K562 (cell line): ENCODE results near the gene CAMKV. TPM values are rescaled to one million over a fixed set of nuclear protein-coding genes. Genes with fewer than 3 reads are reported as not detected.

Source experiments
- AFF1 ChIP-seq, 2 experiments: fragments of 450-650 bp; IDR thresholded peaks; 2 replicates each; pipeline ENCODE4 v1.6.1; 2018; ENCODE audit warnings: mild to moderate bottlenecking in 2 of 2, low read depth in 1 of 2; ENCODE audit not compliant: partially characterized antibody in 2 of 2
- EHMT2 ChIP-seq: fragments of 450-650 bp; IDR thresholded peaks from 2 replicates; pipeline ENCODE4 v1.6.1; 2018; ENCODE audit warnings: antibody characterized with exemption
- ETS2 ChIP-seq: IDR thresholded peaks from 2 replicates; pipeline ENCODE4 v1.6.1; 2016; ENCODE audit warnings: borderline replicate concordance, missing genetic modification characterization, mild to moderate bottlenecking, moderate library complexity, missing compliant biosample characterization; ENCODE audit not compliant: poor library complexity, severe bottlenecking
- HCFC1 ChIP-seq: IDR thresholded peaks from 2 replicates; pipeline ENCODE4 v1.6.1; 2012; ENCODE audit warnings: low read depth, low read length, improper control_type of control experiment
- IRF9 ChIP-seq: fragments of 450-650 bp; IDR thresholded peaks from 2 replicates; pipeline ENCODE4 v1.6.1; 2016; ENCODE audit warnings: missing biosample characterization, missing genetic modification characterization
- KDM5B ChIP-seq: fragments of 200-600 bp; sonication (generic); IDR thresholded peaks from 2 replicates; pipeline ENCODE4 v1.6.1; 2012; ENCODE audit warnings: low read depth, mild to moderate bottlenecking, moderate library complexity, low read length, control low read depth, inconsistent platforms; ENCODE audit not compliant: insufficient replicate concordance
- KHSRP ChIP-seq: fragments of 450-650 bp; IDR thresholded peaks from 2 replicates; pipeline ENCODE4 v1.6.1; 2017
- MAZ ChIP-seq, 2 experiments: fragments of 450-650 bp in 1 of 2; sonication (generic) in 1 of 2; formaldehyde crosslinking; IDR thresholded peaks in 1 of 2; conservative IDR thresholded peaks in 1 of 2; 2 replicates each; pipeline versions ENCODE4 v1.4.0 to v1.5.0; 2020; ENCODE audit warnings: mild to moderate bottlenecking in 1 of 2, missing genetic modification reagents in 1 of 2
- MIER1 ChIP-seq: fragments of 450-650 bp; IDR thresholded peaks from 2 replicates; pipeline ENCODE4 v1.6.1; 2016; ENCODE audit warnings: antibody characterized with exemption, mild to moderate bottlenecking, low read depth
- NCOA1 ChIP-seq: fragments of 450-650 bp; IDR thresholded peaks from 2 replicates; pipeline ENCODE4 v1.6.1; 2016; ENCODE audit warnings: low read depth
- NFE2 ChIP-seq: IDR thresholded peaks from 2 replicates; pipeline ENCODE4 v1.6.1; 2014; ENCODE audit warnings: antibody characterized with exemption, low read depth
- PRMT5 ChIP-seq: sonication (generic); formaldehyde crosslinking; IDR thresholded peaks from 2 replicates; pipeline ENCODE4 v1.5.0; 2020; ENCODE audit warnings: missing genetic modification reagents
- REST ChIP-seq, 2 experiments: fragments of 450-650 bp; formaldehyde crosslinking in 1 of 2; IDR thresholded peaks; 2 replicates each; pipeline versions ENCODE4 v1.4.0 to v1.6.1; 2014 to 2020; ENCODE audit warnings: mild to moderate bottlenecking in 2 of 2, borderline replicate concordance in 1 of 2, low read depth in 1 of 2
- TBL1XR1 ChIP-seq, 2 experiments: IDR thresholded peaks; 2 replicates each; pipeline ENCODE4 v1.6.1; 2012; ENCODE audit warnings: improper control_type of control experiment in 2 of 2, low read length in 2 of 2, mild to moderate bottlenecking in 1 of 2
- ZNF232 ChIP-seq: sonication (generic); formaldehyde crosslinking; IDR thresholded peaks from 2 replicates; pipeline ENCODE4 v1.8.0; 2022; ENCODE audit warnings: mild to moderate bottlenecking, missing genetic modification reagents
- polyA plus RNA-seq, 8 experiments: library from polyadenylated mRNA; depleted of rRNA in 4 of 8; stranded (reverse) in 5 of 8; unstranded in 3 of 8; fragments of >200 nt; fragmentation: Nextera tagmentation in 2 of 8; fragmentation: Illumina TruSeq in 1 of 8; extraction: Ambion mirVana in 2 of 8; extraction: Trizol in 1 of 8; gene quantifications; 2 replicates each; pipeline versions ENCODE4 v1.2.1 to v1.2.3, GENCODE V29; 2011 to 2014; ENCODE audit warnings: inconsistent platforms in 1 of 8, missing spikeins in 1 of 8
- total RNA-seq, 7 experiments: library from RNA; depleted of rRNA in 6 of 7; stranded (reverse); fragments of >200 nt in 6 of 7; fragmentation: Illumina TruSeq in 2 of 7; extraction: Trizol in 2 of 7; gene quantifications; 2 replicates each; pipeline versions ENCODE4 v1.2.1 to v1.2.3, GENCODE V29; 2011 to 2021; ENCODE audit warnings: low replicate concordance in 1 of 7

CAMKV gene
- total and polyA plus RNA-seq, 9 of the 15 experiments (the other 6 are each of a cell fraction or from before 2014, with no cell fraction given), result 0.08 to 2.7 (median 0.79) TPM

- TF ChIP-seq IRF9 (no peak), REST (IDR thresholded peaks at IDR 0.05; ENCODE audit: borderline replicate concordance) (peak; percentile 98), REST (CRISPR knock-in tag; IDR thresholded peaks at IDR 0.05; ENCODE audit: low read depth) (peak; percentile 93), ETS2 (tag) (no peak), AFF1 (IDR thresholded peaks at IDR 0.05; ENCODE audit: low read depth in 1 of 2, partially characterized antibody in 2 of 2) (peak in 1 of 2 experiments; percentile 73), HCFC1 (no peak), PRMT5 (CRISPR knock-in tag) (0 out of 2 replicates have a peak, but pooled peaks have one; percentile 55), KDM5B (no peak), TBL1XR1 (IDR thresholded peaks at IDR 0.05; ENCODE audit: low read length in 2 of 2) (no peak), NFE2 (no peak), MAZ (CRISPR knock-in tag; conservative IDR thresholded peaks at IDR 0.05 in 1 of 2, IDR thresholded peaks at IDR 0.05 in 1 of 2) (0 out of 4 replicates have a peak, but pooled peaks of 1 of the 2 experiments have one; percentile 22), KHSRP (no peak), MIER1 (peak; percentile 93), ZNF232 (CRISPR knock-in tag) (no peak), EHMT2 (peak; percentile 96), NCOA1 (0 out of 2 replicates have a peak, but pooled peaks have one; percentile 33)
Observed at GRCh38 chr3:49867871-49868321, 1.8 kb downstream of the CAMKV start (continued).
